Cerebellar cortex (tissue), 1 donor: ENCODE measurements around the gene VPREB3.

ENCODE experiments used
- DNase-seq: peaks from one replicate; pipeline ENCODE4 v3.0.0-alpha.2; 2015; ENCODE audit warnings: low spot score

The VPREB3 gene

GRCh38 chr22:23754220-23754919 lies at the start of gene VPREB3:
TSS of gene VPREB3 (minus strand) at chr22:23754425. CDS start at chr22:23754363, 62 bp downstream.
- no peak for DNase-seq

- peak; percentile 98 for DNase-seq
Measured at GRCh38 chr22:23803001-23803819, 49.0 kb upstream of the VPREB3 start.

- no peak for DNase-seq
Measured at GRCh38 chr22:23801886-23802377, 47.7 kb upstream of the VPREB3 start.

- no peak for DNase-seq
Measured at GRCh38 chr22:23801238-23801821, 47.1 kb upstream of the VPREB3 start.

- no peak for DNase-seq
Measured at GRCh38 chr22:23800297-23801237, 46.3 kb upstream of the VPREB3 start.

GRCh38 chr22:23796461-23796860 lies 42.2 kb upstream of the VPREB3 start:
- DNase-seq, result no peak

GRCh38 chr22:23793326-23793725 lies 39.1 kb upstream of the VPREB3 start:
- DNase-seq, result no peak

GRCh38 chr22:23791738-23792645 lies 37.8 kb upstream of the VPREB3 start:
- DNase-seq, result no peak

- peak; percentile 51 for DNase-seq
Measured at GRCh38 chr22:23790819-23791737, 36.9 kb upstream of the VPREB3 start.

- no peak for DNase-seq
Measured at GRCh38 chr22:23789638-23790037, 35.4 kb upstream of the VPREB3 start.

- DNase-seq, result no peak
Measured at GRCh38 chr22:23789121-23789520, 34.9 kb upstream of the VPREB3 start.

- no peak for DNase-seq
Measured at GRCh38 chr22:23787910-23788309, 33.7 kb upstream of the VPREB3 start.

- no peak for DNase-seq
Measured at GRCh38 chr22:23787600-23787896, 33.3 kb upstream of the VPREB3 start.

- DNase-seq, result peak; percentile 81
Measured at GRCh38 chr22:23786752-23787599, 32.8 kb upstream of the VPREB3 start, which contains the start of gene SMARCB1. TSS of gene SMARCB1 (plus strand) at chr22:23786966. CDS start at chr22:23787170, 204 bp downstream.

- no peak for DNase-seq
Measured at GRCh38 chr22:23786261-23786710, 32.1 kb upstream of the VPREB3 start.

GRCh38 chr22:23784215-23784732 lies 30.0 kb upstream of the VPREB3 start:
- no peak for DNase-seq

- no peak for DNase-seq
Measured at GRCh38 chr22:23783265-23784150, 29.3 kb upstream of the VPREB3 start.
